Left cardiac atrium (tissue), 4 donors: Measurements from ENCODE around the gene MKRN2OS. TPM values are rescaled to one million over a fixed set of nuclear protein-coding genes. Genes with fewer than 3 reads are reported as not detected.

ENCODE experiments used
- ATAC-seq, 2 donors: fragments of 200-7000 bp; cut with Tn5 transposase; one replicate each; pipeline ENCODE4 v1.9.1; 2020; ENCODE audit warnings: mild to moderate bottlenecking in 2 of 2, moderate library complexity in 2 of 2
- DNase-seq: peaks from one replicate; pipeline ENCODE4 v3.0.0-alpha.2; 2020
- intact Hi-C, 2 donors: fragments of 100-400 bp; cut with DNase I; formaldehyde crosslinking; loops; one replicate each; pipeline versions ENCODE4 v1.14.1 to v1.15.1; 2022 to 2023
- total RNA-seq, 2 donors: library from RNA; stranded (reverse); fragmentation: NEBNext Ultra II Directional; extraction: Animal tissue kit (Norgen Biotek cat#: 25700); gene quantifications; one replicate each; pipeline ENCODE4 v1.2.1, GENCODE V29; 2021
- donor health status: DM: no; HTN: yes; CAD: no.
- donor health status: DM: no; HTN: yes; CAD: no; lungs with severe emphysema.
- donor health status: DM: yes; HTN: yes; CAD: no.
- donor health status: Dilated cardiomyopathy.

The MKRN2OS gene
- total RNA-seq, 2 donors from 2014 or later = not detected

DNA sequence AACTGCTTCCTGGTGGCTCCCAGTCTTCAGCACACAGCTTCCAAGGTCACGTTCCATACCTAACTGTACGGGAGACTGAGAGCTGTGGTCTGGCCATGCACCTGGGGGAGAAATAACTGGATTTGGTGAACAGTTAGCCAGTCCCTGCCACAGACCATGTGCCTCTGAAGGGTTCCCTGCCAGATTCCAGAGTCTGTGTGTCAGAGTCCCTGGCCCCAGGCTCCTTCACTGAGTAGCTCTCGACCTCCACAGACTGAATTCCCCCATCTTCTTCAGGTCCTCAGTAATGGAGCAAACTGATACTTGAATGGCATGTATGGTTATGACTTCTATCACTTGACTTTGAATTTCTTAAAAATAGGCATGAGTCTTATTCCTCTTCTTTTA, 17.5 kb downstream of the MKRN2OS start:
- no peak for ATAC-seq
- intact Hi-C loops = no loop called here

DNA sequence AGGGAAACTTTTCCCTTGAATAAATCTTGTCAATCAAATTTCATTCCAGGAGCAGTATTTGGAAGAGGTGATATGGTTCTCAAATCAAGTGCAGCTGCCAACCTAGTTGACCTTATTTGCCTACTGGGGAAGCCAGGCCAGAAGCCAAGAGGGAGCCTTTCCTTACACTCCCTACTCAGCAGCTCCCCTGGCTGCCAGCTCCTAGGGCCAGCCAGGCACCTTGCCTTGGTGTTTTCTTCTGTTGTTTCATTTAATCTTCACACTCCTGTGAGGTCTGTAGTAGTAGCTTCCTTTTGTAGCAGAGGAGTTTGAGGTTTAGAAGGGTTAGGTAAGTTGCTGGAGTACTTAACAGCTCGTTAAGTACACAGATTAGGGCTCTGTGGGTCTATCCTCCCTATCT, 22.6 kb downstream of the MKRN2OS start:
- intact Hi-C loops = no loop called here
- DNase-seq (peak; percentile 50), ATAC-seq (peak; percentile 53 to 92)

More for the DNA sequence above, 17.5 kb downstream of the MKRN2OS start:
- no peak for DNase-seq

DNA sequence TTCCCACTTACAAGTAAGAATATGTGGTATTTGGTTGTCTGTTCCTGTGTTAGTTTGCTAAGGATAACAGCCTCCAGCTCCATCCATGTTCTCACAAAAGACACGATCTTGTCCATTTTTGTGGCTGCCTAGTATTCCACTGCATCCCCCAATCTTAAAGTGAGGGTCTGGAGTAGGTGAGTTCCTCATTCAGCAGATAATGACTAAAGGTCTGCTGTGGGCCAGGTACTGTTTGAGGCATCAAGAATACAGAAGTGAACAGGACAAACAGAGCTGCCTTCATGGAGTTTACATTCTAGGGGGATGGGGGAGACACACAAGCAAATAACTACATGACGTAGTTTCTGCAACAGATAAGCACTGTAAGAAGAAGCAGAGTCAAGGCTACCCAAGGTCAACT, 24.3 kb downstream of the MKRN2OS start:
- ATAC-seq (no peak), DNase-seq (no peak)
- intact Hi-C loops = no loop called here

DNA sequence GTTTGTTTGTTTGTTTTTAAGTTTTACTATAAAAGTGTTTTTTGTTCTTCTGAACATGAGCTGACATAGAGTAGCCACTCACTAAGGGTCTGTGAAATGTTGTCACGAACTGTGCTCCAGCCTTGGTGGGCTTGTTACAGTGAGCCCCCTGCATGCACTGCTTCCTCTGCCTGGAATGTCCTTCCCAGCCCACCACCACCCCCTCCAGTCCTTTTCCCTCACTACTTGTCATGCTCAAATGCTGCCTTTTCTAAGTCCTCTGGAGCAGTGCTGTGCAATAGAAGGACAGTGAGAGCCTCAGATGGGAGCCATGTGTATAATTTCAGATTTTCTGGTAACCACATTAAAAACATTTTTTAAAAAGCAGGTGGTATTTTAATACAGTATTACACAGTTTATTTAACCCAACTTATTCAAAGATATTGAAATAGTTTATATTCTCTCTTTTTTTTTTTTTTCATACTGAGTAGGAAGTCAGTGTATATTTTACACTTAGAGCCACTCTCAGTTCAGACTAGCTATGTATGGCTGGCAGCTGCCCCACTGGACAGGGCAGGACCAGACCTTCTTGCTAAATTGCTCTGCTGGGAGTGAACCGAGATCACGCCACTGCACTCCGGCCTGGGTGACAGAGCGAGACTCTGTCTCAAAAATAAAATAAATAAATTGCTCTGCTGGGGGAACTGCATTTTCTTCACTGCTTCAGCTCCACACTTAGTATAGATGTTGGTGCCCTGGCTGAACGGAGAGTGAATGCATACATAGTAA, 26.9 kb downstream of the MKRN2OS start:
- no peak for DNase-seq
- ATAC-seq = no peak
- intact Hi-C loops = no loop called here

DNA sequence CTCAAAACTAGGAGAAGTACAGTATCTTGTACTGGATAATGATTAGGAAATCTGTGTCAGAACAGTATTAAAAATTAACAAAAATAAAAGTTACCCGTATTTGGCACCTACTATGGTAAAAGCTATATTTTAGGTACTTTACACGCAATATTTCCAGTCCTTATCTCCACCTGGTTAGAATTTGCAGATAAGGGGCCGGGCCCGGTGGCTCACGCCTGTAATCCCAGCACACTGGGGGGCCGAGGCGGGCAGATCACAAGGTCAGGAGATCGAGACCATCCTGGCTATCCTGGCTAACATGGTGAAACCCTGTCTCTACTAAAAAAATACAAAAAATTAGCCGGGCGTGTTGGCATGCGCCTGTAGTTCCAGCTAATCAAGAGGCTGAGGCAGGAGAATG, 28.4 kb downstream of the MKRN2OS start:
- intact Hi-C loops = no loop called here
- DNase-seq = no peak
- ATAC-seq = no peak

DNA sequence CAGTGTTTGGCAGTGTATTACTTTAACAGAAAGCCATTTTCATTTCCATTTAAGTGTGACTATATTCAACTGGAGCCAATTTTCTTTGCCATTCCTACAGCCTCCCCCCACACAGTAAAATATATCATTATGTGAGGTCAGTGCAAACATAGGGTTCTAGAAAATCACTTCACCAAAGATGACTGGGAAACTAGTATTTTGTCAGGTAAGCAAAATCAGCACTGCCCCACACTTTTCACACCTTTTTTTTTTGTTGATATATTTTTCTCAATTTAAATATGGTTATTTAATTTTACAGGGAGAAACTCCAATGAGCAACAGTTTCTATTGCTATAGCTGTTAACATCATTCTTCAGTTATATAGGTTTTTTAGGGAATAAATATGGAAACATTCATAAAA, 29.7 kb downstream of the MKRN2OS start:
- no peak for ATAC-seq
- no peak for DNase-seq
- intact Hi-C loops = no loop called here

DNA sequence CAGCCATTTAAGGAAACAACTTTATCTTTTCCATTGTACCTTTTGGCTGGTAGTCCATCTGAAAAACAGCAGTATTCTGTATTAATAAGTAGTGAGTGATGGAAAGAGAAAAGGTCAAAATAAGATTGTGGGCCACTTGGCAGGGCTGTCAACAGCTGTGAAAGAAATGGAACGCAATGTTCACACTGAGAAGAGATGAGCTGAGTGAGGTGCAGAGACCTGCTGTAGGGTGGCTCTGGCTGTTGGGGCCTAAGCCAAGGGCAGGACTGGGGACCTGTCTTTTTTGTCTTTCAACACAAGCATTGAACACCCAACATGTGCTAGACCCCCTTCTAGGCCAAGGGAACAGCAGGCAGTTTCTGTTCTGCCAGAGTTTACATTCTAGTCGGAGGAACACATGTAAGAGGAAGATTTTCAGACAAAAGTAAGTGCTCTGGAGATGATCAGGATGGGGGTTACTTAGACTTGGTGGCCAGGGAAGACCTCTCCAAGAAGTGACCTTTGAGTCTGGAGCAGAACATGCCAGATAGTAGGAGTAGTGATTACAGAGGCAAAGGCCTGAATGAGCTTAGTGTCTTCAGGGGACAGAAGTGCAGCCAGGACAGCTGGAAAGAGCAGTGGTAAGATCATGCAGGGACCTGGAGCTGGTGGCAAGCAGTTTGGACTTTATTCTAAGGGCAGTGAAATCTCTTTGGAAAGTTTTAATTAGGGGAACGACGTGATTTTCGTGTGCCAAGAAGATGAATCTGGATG, 31.4 kb downstream of the MKRN2OS start:
- DNase-seq (peak; percentile 35), ATAC-seq (peak; percentile 86 to 94)
- intact Hi-C loops = no loop called here

DNA sequence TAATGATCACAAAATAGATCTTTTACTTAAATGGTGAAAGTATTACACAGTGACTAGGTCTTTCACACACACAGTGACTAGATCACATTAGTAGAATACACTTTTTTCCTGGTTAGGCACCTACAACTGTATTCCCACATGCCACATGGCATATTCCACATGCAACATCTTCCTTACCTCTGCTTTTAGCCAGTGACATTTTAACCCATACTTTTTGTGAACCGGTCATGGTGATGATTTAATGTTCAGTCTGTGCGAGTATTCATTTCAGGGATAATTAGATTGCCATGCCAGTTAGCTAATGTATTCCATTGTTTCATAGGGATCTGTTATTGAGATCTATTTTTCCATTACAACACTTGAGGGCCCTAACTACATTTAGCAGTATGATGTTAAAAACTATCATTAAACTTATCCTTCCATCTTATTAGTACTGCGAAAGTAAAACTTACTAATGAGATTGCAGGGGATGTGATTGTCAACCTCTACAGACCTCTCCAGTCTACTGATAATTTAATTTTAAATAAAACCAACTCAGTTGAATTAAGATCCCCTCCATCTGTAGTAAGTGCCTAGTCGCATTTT, 32.7 kb downstream of the MKRN2OS start:
- DNase-seq = no peak
- ATAC-seq = no peak
- intact Hi-C loops = no loop called here

DNA sequence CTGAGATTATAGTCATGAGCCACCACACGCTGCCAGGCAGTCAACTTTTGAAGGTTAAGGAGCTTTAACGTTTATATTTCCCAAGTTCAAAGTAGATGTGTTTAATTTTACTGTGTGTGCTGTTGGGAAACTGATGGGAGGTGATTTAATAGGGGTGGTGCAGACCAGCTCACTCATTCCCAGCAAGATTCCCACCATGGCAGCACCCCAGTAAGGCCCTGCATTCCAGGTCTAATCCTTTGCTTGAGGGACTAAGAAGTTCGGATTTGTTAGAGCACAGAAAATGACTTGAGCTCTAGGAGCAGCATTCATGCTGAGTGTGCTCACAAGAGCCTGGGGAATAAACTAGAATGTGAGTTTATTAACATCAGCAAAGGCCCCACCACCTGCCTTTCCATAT, 35.8 kb downstream of the MKRN2OS start:
- no peak for ATAC-seq
- DNase-seq = no peak
- intact Hi-C loops = no loop called here

DNA sequence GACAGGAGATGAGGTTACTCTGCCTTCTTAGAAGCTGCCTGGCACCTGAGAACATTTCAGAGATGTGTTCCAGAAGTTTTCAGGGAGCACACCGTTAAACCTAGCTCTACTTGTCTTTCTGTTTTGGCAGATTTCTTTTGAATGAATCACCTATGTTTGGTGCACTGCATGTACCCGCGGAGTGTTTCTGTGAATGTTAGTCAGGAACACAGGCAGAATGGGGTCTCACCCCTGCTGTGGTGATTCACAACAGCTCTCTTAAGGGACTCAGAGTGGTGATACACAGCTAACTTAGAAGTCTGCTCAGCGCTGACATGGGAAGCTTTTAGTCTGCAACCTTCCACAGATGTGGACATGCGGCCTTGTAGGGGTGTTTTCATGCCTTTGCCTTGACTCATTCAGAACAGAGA, 37.0 kb downstream of the MKRN2OS start:
- intact Hi-C loops = no loop called here
- DNase-seq = no peak
- peak; percentile 34 to 93 for ATAC-seq

DNA sequence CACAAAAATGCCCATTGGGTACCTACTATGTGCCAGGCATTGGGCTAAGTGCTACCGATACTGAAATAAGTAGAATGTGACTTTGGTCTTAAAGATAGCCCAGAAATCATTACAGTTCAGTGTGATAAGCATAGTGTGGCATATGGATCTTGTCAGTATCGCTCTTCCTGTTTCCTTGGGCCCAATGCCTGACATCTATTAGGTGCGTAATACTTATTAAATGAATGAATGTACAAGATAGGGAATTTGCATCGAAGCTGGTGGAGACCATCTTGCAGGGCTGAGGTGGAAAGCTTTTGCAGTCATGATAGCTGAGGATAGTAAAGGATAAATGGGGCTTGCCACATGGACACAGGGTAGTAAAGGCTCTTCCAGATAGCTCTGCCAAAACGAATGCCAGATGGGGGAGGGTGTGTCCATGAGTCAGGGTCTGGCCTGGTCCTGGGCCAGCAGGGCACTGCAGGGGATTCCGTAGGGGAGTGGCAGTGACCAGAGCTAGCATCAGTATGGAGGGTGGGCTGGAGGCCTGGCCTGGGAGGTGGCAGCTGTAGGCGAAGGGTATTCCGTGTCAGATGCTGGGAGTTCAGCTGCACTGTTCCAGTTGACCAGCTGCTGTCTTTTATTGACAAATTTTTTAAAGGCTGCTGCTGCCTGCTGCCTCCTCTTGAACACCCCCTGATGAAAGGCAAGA, 37.6 kb downstream of the MKRN2OS start:
- peak; percentile 26 for DNase-seq
- ATAC-seq = peak; percentile 19 to 72
- intact Hi-C loops = no loop called here

DNA sequence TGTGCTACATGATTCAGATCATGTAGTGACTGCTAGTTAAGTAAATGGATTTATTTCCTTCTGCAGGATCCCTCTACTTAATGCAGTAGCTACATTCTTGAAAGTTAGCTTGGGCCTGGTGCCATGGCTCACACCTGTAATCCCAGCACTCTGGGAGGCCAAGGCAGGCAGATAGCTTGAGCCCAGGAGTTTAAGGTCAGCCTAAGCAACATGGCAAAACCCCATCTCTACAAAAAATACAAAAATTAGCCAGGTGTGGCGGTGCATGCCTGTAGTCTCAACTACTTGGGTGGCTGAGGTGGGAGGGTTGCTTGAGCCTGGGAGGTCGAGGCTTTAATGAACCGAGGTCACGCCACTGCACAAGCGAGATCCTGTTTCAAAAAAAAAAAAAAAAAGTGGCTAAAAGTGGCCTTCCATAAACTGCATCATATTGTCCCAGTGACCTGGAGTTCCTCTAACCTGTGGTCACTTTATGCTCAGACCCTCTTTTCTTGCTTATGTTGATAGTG, 39.0 kb downstream of the MKRN2OS start:
- ATAC-seq (no peak), DNase-seq (no peak)
- intact Hi-C loops = no loop called here

DNA sequence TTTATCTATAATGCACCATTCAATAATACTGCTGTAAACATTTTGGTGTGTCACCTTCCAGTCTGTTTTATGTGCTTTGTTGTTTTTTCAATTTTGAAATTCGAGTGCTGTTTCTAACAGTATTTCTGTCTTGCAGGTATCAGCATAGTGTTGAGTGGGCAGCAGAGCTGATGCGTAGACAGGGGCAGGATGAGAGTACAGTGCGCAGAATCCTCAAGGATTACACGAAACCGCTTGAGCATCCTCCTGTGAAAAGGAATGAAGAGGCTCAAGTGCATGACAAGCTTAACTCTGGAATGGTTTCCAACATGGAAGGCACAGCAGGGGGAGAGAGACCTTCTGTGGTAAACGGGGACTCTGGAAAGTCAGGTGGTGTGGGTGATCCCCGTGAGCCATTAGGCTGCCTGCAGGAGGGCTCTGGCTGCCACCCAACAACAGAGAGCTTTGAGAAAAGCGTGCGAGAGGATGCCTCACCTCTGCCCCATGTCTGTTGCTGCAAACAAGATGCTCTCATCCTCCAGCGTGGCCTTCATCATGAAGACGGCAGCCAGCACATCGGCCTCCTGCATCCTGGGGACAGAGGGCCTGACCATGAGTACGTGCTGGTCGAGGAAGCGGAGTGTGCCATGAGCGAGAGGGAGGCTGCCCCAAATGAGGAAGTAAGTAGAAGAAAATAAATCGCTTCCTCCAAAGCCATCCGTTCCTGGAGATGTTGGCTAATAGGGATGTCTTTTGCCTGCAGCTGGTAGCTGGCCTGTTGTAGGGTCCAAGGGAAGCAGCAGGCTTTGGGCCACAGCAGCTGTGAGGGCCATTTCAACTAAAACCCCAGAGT, 42.0 kb downstream of the MKRN2OS start:
- ATAC-seq (no peak), DNase-seq (no peak)
- intact Hi-C loops = no loop called here

DNA sequence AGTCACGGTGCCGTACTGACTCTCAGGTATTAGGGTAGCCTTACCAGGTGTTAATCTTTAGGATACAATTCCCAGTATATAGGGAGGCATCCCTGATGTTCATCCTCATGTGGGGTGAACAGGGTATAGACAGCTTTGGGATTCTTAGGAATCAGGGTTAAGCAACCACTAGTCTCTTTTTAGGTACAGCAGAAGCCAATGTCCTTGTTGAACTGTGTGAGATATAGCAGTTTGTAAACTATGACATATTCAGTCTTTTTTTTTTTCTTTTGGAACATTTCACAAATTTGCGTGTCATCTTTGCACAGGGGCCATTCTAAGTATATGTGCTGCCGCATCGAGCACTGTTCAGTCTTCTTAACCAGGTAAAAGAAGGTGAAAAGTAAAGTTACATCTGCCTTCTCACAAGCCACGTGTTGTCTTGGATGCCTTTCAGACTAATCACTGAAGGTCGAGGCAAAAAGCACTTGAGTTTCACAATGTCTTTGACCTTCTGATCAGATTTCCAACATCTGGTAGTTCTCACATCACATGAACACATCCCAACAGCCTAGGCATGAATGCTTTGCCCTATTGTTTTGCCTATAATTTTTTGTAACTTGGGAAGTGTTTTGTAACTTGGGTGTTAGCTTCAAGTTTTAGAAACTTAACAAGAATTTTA, 43.8 kb downstream of the MKRN2OS start:
- intact Hi-C loops = no loop called here
- DNase-seq = no peak
- peak in 1 of 2 donors; percentile 82 for ATAC-seq

DNA sequence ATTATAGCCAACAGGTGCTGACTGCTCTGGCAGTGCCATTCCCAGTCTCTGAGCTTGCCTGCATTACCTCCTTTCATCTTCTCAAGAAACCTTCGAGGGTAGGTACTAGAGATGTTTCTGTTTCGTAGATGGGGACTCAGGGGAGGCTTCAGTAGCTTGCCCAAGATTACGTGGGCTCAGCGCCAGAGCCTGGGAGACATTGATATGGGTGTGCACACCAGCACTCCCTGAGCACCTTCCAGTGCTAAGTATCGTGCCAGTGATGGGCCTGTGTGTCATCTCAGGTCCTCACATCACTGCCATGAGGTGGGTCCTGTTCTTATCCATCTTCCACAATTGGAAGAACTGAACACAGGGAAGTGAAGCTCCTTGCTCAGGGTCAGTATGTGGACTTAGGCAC, 45.8 kb downstream of the MKRN2OS start:
- no peak for ATAC-seq
- DNase-seq = no peak
- intact Hi-C loops = no loop called here

DNA sequence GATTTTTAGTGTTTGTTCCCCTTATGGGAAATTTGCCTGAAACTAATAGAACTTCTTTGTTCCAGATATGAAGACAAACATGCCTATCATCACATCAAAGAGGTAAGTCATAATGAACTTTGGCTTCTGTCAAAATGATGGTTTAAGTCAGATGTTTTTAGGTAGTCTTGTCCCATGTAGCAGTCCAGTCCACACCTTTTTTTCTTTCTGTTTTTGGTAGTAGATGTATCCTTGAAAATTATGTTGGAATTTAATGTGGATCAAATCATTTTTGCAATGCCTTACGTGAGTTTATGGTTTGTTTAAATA, 48.9 kb downstream of the MKRN2OS start:
- intact Hi-C loops = no loop called here
- DNase-seq (no peak), ATAC-seq (no peak)

DNA sequence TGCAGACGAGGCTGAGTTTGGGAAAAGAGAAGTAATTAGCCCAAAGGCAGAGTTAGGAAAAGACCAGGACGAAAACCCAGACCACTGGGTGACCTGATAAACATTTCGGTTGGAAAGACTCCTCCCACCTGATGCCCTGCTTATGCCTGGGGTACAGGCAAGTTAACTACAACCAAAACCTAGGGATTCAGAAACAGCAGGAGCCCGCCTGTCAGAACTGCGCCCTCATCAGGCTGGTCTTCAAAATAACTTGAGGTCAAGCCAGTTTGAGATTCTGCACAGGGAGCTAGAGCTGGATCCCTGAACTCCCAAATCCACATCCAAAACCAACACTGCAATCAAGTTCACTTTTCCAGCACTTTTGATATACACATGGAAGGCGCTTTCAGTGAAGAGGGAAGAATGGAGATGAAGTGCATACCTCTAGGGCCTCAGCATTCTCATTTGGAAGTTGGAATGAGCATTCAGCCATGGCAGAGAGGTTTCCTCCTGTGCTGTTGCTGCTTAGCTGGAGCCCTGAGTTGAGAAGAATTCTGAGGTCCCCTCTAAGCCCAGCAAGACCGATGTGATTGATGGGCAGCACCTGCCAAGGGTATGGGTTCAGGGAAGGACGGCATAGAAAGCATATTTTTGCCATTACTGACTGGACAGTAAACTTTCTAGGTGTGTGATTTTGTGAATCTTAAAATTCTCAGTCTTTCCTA, 49.4 kb downstream of the MKRN2OS start:
- DNase-seq (no peak), ATAC-seq (no peak)
- intact Hi-C loops = no loop called here

DNA sequence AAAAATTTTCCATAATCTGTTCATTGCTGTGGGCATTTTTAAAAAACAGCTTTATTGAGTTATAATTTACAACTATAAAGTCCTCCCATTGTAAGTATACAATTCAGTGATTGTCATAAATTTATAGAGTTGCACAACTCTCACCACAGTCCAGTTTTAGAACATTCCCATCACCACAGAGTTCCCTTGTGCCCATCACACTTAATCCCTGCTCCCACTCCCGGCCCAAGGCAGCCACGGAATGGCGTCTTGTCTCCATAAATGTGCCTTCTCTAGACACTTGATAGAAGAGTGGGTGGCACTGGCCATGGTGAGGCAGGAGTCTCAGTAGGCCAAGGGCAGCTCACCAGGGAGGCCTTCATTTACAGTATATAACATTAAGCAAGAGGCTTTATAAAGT, 54.8 kb downstream of the MKRN2OS start:
- no peak for ATAC-seq
- DNase-seq = no peak
- intact Hi-C loops = no loop called here
